PC-3 (cell line): Measurements from ENCODE around the gene DSG2. TPM values are rescaled to one million over a fixed set of nuclear protein-coding genes. Genes with fewer than 3 reads are reported as not detected.

Experiments
- ATAC-seq: fragments of 200-7000 bp; cut with Tn5 transposase; 2 replicates; pipeline ENCODE4 v1.9.1; 2020; ENCODE audit warnings: mild to moderate bottlenecking, moderate library complexity
- BruUV-seq: library from RNA; stranded (reverse); fragments of 400-500 nt; replicated peaks from 2 replicates; lab custom pipeline; 2021; lab: Mats Ljungman, UMichigan
- CTCF ChIA-PET: fragments of 300-600 bp; sonication (Branson Sonifier 250); formaldehyde crosslinking; loops from one replicate; lab custom pipeline; 2022; ENCODE audit warnings: antibody characterized with exemption; lab: Charles Lee
- POLR2A ChIA-PET: fragments of 300-600 bp; sonication (Branson Sonifier 250); formaldehyde crosslinking; loops from one replicate; lab custom pipeline; 2022; ENCODE audit warnings: antibody characterized with exemption; ENCODE audit not compliant: unreplicated experiment; lab: Charles Lee
- DNase-seq: peaks from one replicate; pipeline ENCODE4 v3.0.0-alpha.2; 2015
- H2AFZ ChIP-seq: fragments of 300-600 bp; sonication (generic); 2 replicates; pipeline ENCODE4 v1.6.0; 2016; ENCODE audit warnings: antibody characterized with exemption, low read length
- H3F3A ChIP-seq: fragments of 300-600 bp; sonication (generic); one replicate; pipeline ENCODE4 v1.6.0; 2017; ENCODE audit warnings: antibody characterized with exemption, low read length, control low read depth, mild to moderate bottlenecking; ENCODE audit not compliant: unreplicated experiment
- H3K27ac ChIP-seq: fragments of 300-600 bp; sonication (generic); 2 replicates; pipeline ENCODE4 v1.5.1; 2016; ENCODE audit warnings: mild to moderate bottlenecking, low read length
- H3K27me3 ChIP-seq: fragments of 300-600 bp; sonication (generic); 2 replicates; pipeline ENCODE4 v1.6.1; 2016; ENCODE audit warnings: low read length, mixed read lengths
- H3K36me3 ChIP-seq: fragments of 300-600 bp; sonication (generic); 2 replicates; pipeline ENCODE4 v1.6.1; 2016; ENCODE audit warnings: low read depth, mixed run types, low read length, mixed read lengths
- H3K4me1 ChIP-seq: fragments of 300-600 bp; sonication (generic); 2 replicates; pipeline ENCODE4 v1.5.1; 2016; ENCODE audit warnings: low read length; ENCODE audit not compliant: insufficient read depth
- H3K4me2 ChIP-seq: fragments of 300-600 bp; sonication (generic); 2 replicates; pipeline ENCODE4 v1.6.0; 2016; ENCODE audit warnings: low read length
- H3K4me3 ChIP-seq: fragments of 300-600 bp; sonication (generic); 2 replicates; pipeline ENCODE4 v1.5.1; 2016; ENCODE audit warnings: mild to moderate bottlenecking, low read length, mixed read lengths
- H3K79me2 ChIP-seq: fragments of 300-600 bp; sonication (generic); 2 replicates; pipeline ENCODE4 v1.6.1; 2017; ENCODE audit warnings: low read length, mixed read lengths
- H3K9ac ChIP-seq: fragments of 300-600 bp; sonication (generic); 2 replicates; pipeline ENCODE4 v1.6.0; 2016; ENCODE audit warnings: mild to moderate bottlenecking, low read length
- H3K9me2 ChIP-seq: fragments of 300-600 bp; sonication (generic); replicated peaks from 2 replicates; pipeline ENCODE4 v1.6.1; 2016; ENCODE audit warnings: mixed run types, low read length, mixed read lengths
- H3K9me3 ChIP-seq: fragments of 300-600 bp; sonication (generic); 2 replicates; pipeline ENCODE4 v1.6.1; 2016; ENCODE audit warnings: low read length, mixed read lengths
- H4K20me1 ChIP-seq: fragments of 300-600 bp; sonication (generic); 2 replicates; pipeline ENCODE4 v1.6.1; 2016; ENCODE audit warnings: low read length, mixed read lengths
- CTCF ChIP-seq: fragments of 300-600 bp; sonication (generic); conservative IDR thresholded peaks from 2 replicates; pipeline ENCODE4 v1.5.1; 2017; ENCODE audit warnings: antibody characterized with exemption, low read depth, mild to moderate bottlenecking, low read length
- EZH2 ChIP-seq: fragments of 300-600 bp; sonication (generic); IDR thresholded peaks from one replicate; pipeline ENCODE4 v1.6.1; 2017; ENCODE audit warnings: antibody characterized with exemption, mild to moderate bottlenecking, low read length; ENCODE audit not compliant: unreplicated experiment
- EZH2phosphoT487 ChIP-seq: fragments of 300-600 bp; sonication (generic); IDR thresholded peaks from 2 replicates; pipeline ENCODE4 v1.6.1; 2018; ENCODE audit warnings: mild to moderate bottlenecking, antibody characterized with exemption, low read length, borderline replicate concordance
- intact Hi-C: fragments of 100-400 bp; cut with micrococcal nuclease; formaldehyde crosslinking; loops from 2 replicates; pipeline ENCODE4 v1.9.0; 2023
- total RNA-seq: library from RNA; depleted of rRNA; stranded (reverse); fragments of >200 nt; gene quantifications from 2 replicates; pipeline ENCODE4 v1.2.3, GENCODE V29; 2014

The DSG2 gene
- total RNA-seq, 1 experiment from 2014 or later, result 17.2 TPM

GRCh38 chr18:31486165-31486564 is 11.8 kb upstream of the DSG2 start:
- Histone ChIP-seq H3K79me2 (no peaks in the 10 kb centered on the region), H3F3A (no peaks in the 10 kb centered on the region), H4K20me1 (no peaks in the 10 kb centered on the region), H3K9ac (no peak overlapping the region), H3K36me3 (no peaks in the 10 kb centered on the region), H2AFZ (no peak overlapping the region), H3K4me2 (no peak overlapping the region), H3K27me3 (no peaks in the 10 kb centered on the region), H3K4me1 (peaks cover 38% of the 10 kb centered on the region), H3K9me3 (no peaks in the 10 kb centered on the region), H3K4me3 (no peak overlapping the region), H3K9me2 (no peaks in the 10 kb centered on the region), H3K27ac (no peak overlapping the region)
- POLR2A ChIA-PET, result no interaction called here
- ATAC-seq, result no peak
- TF ChIP-seq EZH2, result no peak
- no peak for TF ChIP-seq EZH2phosphoT487
- TF ChIP-seq CTCF, result no peak
- BruUV-seq, result no TSS peak
- DNase-seq, result no peak
- CTCF ChIA-PET, result no interaction called here
- intact Hi-C loops, result no loop called here

DNA sequence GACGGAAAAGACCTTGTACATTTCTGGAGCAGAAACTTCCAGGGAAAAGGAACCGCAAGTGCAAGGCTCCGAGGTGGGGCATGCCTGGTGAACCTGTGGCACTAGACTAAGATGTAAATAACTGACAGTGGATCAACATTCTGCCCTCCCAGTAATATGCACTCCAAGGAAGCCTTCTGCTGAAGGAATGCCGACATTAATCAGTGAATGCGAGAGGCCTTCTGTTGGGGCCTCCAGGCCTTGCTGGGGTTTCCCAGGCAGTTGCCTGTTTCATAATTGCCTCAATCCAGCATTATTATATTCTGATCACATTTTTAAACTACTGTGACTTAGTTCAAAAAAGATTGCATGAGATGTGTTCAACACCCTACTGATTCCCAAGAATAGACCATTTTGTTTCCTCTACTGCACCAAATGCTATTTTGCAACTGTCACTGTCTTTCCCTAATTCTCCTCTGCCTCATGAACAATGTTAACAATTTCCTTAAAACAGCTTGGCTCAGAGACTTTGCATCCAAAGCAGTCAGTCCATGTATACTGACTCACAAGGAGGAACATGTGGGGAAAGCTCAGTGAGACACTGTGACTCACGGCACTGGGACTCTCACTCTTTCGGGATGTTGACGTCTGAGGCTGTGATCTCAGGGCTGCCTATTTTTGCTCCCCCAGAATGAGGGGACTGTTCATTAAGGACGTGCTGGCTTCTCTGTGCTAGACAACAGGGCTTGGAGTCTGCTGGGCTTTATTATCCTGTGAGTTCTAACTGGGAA is 10.5 kb upstream of the DSG2 start:
- intact Hi-C loops, result no loop called here
- Histone ChIP-seq H3K9ac (peak overlapping the region; percentile 47), H3K27me3 (no peaks in the 10 kb centered on the region), H3K9me3 (no peaks in the 10 kb centered on the region), H3K36me3 (no peaks in the 10 kb centered on the region), H3K9me2 (no peaks in the 10 kb centered on the region), H3K4me3 (no peak overlapping the region), H3K4me2 (peak overlapping the region; percentile 34; the same call in 1 of the 2 replicates), H3F3A (no peaks in the 10 kb centered on the region), H3K27ac (peak overlapping the region; percentile 70), H4K20me1 (no peaks in the 10 kb centered on the region), H3K79me2 (no peaks in the 10 kb centered on the region), H3K4me1 (peaks cover 46% of the 10 kb centered on the region), H2AFZ (no peak overlapping the region)
- POLR2A ChIA-PET, result no interaction called here
- BruUV-seq, result no TSS peak
- CTCF ChIA-PET, result interaction anchor here (1.1 kb wide), 1 partner anchor 281 kb away, joined by 3 read pairs; no protein-coding TSS in a partner anchor
- TF ChIP-seq EZH2 (no peak), EZH2phosphoT487 (no peak), CTCF (no peak)
- ATAC-seq, result peak; percentile 86
- peak; percentile 70 for DNase-seq

DNA sequence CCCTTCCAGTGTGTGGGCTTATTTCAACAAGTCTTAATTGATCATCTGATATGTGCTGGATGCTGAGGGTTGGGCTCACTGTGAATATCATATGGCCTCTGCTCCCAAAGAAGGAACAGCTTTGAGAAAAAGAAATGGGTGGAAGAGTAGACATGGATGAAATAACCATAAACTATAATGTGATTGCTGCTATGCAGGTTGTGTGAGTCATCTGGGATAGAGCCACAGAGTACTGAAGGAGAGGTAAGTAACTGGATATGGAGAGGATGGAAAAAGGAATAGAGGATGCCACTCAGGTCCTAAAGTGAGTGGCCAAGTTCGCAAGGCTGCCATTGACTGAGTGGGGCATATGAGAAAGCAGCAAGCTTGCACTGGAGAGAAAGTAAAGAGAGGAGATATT is 8.7 kb upstream of the DSG2 start:
- H3K36me3 ChIP-seq, result no peaks in the 10 kb centered on the region
- no peaks in the 10 kb centered on the region for H3K9me2 ChIP-seq
- H3K9ac ChIP-seq, result no peak overlapping the region; the same call in 1 of the 2 replicates
- H3F3A ChIP-seq, result no peaks in the 10 kb centered on the region
- H3K4me3 ChIP-seq, result no peak overlapping the region
- H3K4me1 ChIP-seq, result peaks cover 46% of the 10 kb centered on the region
- H2AFZ ChIP-seq, result no peak overlapping the region
- ATAC-seq, result peak; percentile 43
- H3K27ac ChIP-seq, result peak overlapping the region; percentile 91
- DNase-seq, result peak; percentile 44
- ChIA-PET CTCF (no interaction called here), POLR2A (no interaction called here)
- no peaks in the 10 kb centered on the region for H3K27me3 ChIP-seq
- H3K79me2 ChIP-seq, result no peaks in the 10 kb centered on the region
- H4K20me1 ChIP-seq, result no peaks in the 10 kb centered on the region
- no peaks in the 10 kb centered on the region for H3K9me3 ChIP-seq
- intact Hi-C loops, result no loop called here
- TF ChIP-seq EZH2 (no peak), CTCF (no peak), EZH2phosphoT487 (no peak)
- BruUV-seq, result no TSS peak
- H3K4me2 ChIP-seq, result peak overlapping the region; percentile 31; the same call in 1 of the 2 replicates
